GM12878 (cell line): Measurements from ENCODE around the gene GLA. TPM values are rescaled to one million over a fixed set of nuclear protein-coding genes. Genes with fewer than 3 reads are reported as not detected.

ENCODE experiments used
- BCL11A ChIP-seq: IDR thresholded peaks from 2 replicates; pipeline ENCODE4 v1.6.1; 2011; ENCODE audit warnings: low read depth, low read length
- CBX3 ChIP-seq: fragments of 200-600 bp; sonication (generic); IDR thresholded peaks from 2 replicates; pipeline ENCODE4 v1.6.1; 2016; ENCODE audit warnings: low read depth, borderline replicate concordance
- CHD1 ChIP-seq: IDR thresholded peaks from 2 replicates; pipeline ENCODE4 v1.6.1; 2012; ENCODE audit warnings: low read depth, low read length, improper control_type of control experiment
- FOXK2 ChIP-seq: fragments of 450-650 bp; IDR thresholded peaks from 2 replicates; pipeline ENCODE4 v1.6.1; 2017; ENCODE audit warnings: mild to moderate bottlenecking, moderate library complexity
- HDAC2 ChIP-seq: fragments of 200-600 bp; sonication (generic); IDR thresholded peaks from 2 replicates; pipeline ENCODE4 v1.6.1; 2017
- LARP7 ChIP-seq: fragments of 450-650 bp; IDR thresholded peaks from 2 replicates; pipeline ENCODE4 v1.6.1; 2017; ENCODE audit warnings: mild to moderate bottlenecking
- MYB ChIP-seq: fragments of 150-350 bp; IDR thresholded peaks from 2 replicates; pipeline ENCODE4 v1.6.1; 2014; ENCODE audit warnings: mild to moderate bottlenecking, low read depth, low read length, borderline replicate concordance
- NBN ChIP-seq: fragments of 450-650 bp; IDR thresholded peaks from 2 replicates; pipeline ENCODE4 v1.6.1; 2016
- POLR2AphosphoS2 ChIP-seq: IDR thresholded peaks from 2 replicates; pipeline ENCODE4 v1.6.1; 2011; ENCODE audit warnings: low read depth, mild to moderate bottlenecking, low read length, improper control_type of control experiment, moderate library complexity
- POLR2AphosphoS5 ChIP-seq: IDR thresholded peaks from 2 replicates; pipeline ENCODE4 v1.6.1; 2011; ENCODE audit warnings: mild to moderate bottlenecking, low read length, inconsistent platforms
- RELA ChIP-seq: fragments of 450-650 bp; IDR thresholded peaks from 2 replicates; pipeline ENCODE4 v1.8.0; 2014; ENCODE audit warnings: borderline replicate concordance; ENCODE audit not compliant: partially characterized antibody
- STAT3 ChIP-seq: IDR thresholded peaks from 2 replicates; pipeline ENCODE4 v1.6.1; 2011; ENCODE audit warnings: low read depth, low read length, improper control_type of control experiment
- SUPT20H ChIP-seq: IDR thresholded peaks from 2 replicates; pipeline ENCODE4 v1.6.1; 2011; ENCODE audit warnings: low read depth, mild to moderate bottlenecking, low read length, moderate library complexity, borderline replicate concordance; ENCODE audit not compliant: control insufficient read depth
- TARDBP ChIP-seq: IDR thresholded peaks from 2 replicates; pipeline ENCODE4 v1.6.1; 2016; ENCODE audit warnings: borderline replicate concordance
- ZBED1 ChIP-seq: IDR thresholded peaks from 2 replicates; pipeline ENCODE4 v1.6.1; 2016; ENCODE audit warnings: borderline replicate concordance
- ZBTB33 ChIP-seq: fragments of 450-650 bp; IDR thresholded peaks from 2 replicates; pipeline ENCODE4 v1.6.1; 2017; ENCODE audit warnings: mild to moderate bottlenecking
- ZNF217 ChIP-seq: fragments of 450-650 bp; IDR thresholded peaks from 2 replicates; pipeline ENCODE4 v1.6.1; 2017; ENCODE audit warnings: antibody characterized with exemption, mild to moderate bottlenecking
- polyA plus RNA-seq, 11 experiments: library from polyadenylated mRNA; depleted of rRNA in 4 of 11; unstranded in 6 of 11; stranded (reverse) in 5 of 11; fragments of >200 nt; fragmentation: Nextera tagmentation in 4 of 11; fragmentation: Illumina TruSeq in 1 of 11; extraction: Ambion mirVana in 4 of 11; extraction: Trizol in 1 of 11; gene quantifications; 1 replicate in 1 of 11; 2 replicates in 10 of 11; pipeline versions ENCODE4 v1.2.1 to v1.2.3, GENCODE V29; 2011 to 2016; ENCODE audit warnings: inconsistent platforms in 2 of 11, missing spikeins in 2 of 11, low read depth in 1 of 11
- total RNA-seq, 4 experiments: library from RNA; depleted of rRNA in 3 of 4; stranded (reverse); fragments of >200 nt in 3 of 4; fragmentation: Illumina TruSeq in 1 of 4; extraction: Trizol in 1 of 4; gene quantifications; 2 replicates each; pipeline versions ENCODE4 v1.2.1 to v1.2.3, GENCODE V29; 2013 to 2021
- TF ChIP-seq, protein P1 (sequence below): IDR thresholded peaks from 2 replicates; pipeline ENCODE4 v1.6.1; 2012; ENCODE audit warnings: low read length, inconsistent platforms
- TF ChIP-seq, protein P2 (sequence below): IDR thresholded peaks from 2 replicates; pipeline ENCODE4 v1.6.1; 2012; ENCODE audit warnings: low read depth, low read length, improper control_type of control experiment
- TF ChIP-seq, protein P3 (sequence below), 3 experiments: IDR thresholded peaks in 2 of 3; conservative IDR thresholded peaks in 1 of 3; 2 replicates each; pipeline ENCODE4 v1.5.1; 2011; ENCODE audit warnings: low read depth in 3 of 3, low read length in 3 of 3, mild to moderate bottlenecking in 3 of 3, control low read depth in 2 of 3, moderate library complexity in 2 of 3, inconsistent platforms in 1 of 3, mixed read lengths in 1 of 3; ENCODE audit not compliant: control insufficient read depth in 2 of 3, insufficient read depth in 1 of 3; ENCODE audit errors: extremely low read depth in 1 of 3
- TF ChIP-seq, protein P4 (sequence below): fragments of 450-650 bp; IDR thresholded peaks from 2 replicates; pipeline ENCODE4 v1.6.1; 2017; ENCODE audit warnings: mild to moderate bottlenecking, moderate library complexity

Gene GLA
- total and polyA plus RNA-seq, 10 of the 15 experiments (the other 5 are each of a cell fraction or from before 2014, with no cell fraction given) = 23.8 to 66.4 (median 29.1) TPM

DNA sequence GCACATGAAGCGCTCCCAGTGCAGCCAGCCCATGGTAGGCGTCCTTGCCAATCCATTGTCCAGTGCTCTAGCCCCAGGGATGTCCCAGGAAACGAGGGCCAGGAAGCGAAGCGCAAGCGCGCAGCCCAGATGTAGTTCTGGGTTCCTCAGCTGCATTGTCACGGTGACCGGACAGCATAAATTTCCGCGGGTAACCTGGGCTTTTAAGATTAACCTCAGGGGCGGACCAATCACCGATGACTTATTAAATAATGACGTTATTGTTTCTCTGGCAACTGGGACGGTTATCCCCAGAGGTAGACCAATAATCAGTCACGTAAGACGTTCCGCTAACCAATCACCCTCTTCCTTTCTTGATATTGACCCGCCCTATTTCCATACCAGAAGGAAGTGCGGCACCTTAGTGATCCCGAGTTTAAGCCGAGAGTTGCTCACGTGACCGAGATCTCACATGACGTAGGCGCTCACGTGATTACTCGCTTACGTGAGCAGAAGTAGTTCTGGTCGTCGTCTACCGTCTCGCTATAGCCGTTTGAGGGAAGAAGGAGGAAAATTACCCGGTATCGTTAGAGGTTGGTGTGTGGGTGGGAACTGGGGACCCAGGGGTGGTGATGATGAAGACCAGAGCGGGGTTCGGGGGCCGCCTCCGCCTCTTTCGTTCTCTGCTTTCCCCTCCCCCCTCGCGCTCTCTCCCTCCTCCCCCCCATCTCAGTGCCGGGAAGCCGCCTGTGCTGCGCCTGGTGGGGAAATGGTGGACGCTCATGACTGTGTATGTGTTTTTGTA, at the start of gene GLA, which contains the start of gene HNRNPH2 (continued):
- TF ChIP-seq, protein P1, sequence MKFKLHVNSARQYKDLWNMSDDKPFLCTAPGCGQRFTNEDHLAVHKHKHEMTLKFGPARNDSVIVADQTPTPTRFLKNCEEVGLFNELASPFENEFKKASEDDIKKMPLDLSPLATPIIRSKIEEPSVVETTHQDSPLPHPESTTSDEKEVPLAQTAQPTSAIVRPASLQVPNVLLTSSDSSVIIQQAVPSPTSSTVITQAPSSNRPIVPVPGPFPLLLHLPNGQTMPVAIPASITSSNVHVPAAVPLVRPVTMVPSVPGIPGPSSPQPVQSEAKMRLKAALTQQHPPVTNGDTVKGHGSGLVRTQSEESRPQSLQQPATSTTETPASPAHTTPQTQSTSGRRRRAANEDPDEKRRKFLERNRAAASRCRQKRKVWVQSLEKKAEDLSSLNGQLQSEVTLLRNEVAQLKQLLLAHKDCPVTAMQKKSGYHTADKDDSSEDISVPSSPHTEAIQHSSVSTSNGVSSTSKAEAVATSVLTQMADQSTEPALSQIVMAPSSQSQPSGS = no peak; the same call in 1 of the 2 replicates
- TF ChIP-seq, protein P2, sequence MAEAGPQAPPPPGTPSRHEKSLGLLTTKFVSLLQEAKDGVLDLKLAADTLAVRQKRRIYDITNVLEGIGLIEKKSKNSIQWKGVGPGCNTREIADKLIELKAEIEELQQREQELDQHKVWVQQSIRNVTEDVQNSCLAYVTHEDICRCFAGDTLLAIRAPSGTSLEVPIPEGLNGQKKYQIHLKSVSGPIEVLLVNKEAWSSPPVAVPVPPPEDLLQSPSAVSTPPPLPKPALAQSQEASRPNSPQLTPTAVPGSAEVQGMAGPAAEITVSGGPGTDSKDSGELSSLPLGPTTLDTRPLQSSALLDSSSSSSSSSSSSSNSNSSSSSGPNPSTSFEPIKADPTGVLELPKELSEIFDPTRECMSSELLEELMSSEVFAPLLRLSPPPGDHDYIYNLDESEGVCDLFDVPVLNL = no peak
- TF ChIP-seq BCL11A (no peak), LARP7 (no peak), POLR2AphosphoS5 (peak; percentile 81), NBN (peak; percentile 97), MYB (no peak), SUPT20H (no peak), ZBED1 (no peak), CHD1 (0 out of 2 replicates have a peak, but pooled peaks have one; percentile 69), RELA (peak; percentile 84), CBX3 (no peak), FOXK2 (no peak), POLR2AphosphoS2 (no peak), HDAC2 (no peak), STAT3 (0 out of 2 replicates have a peak, but pooled peaks have one; percentile 43), ZBTB33 (no peak), ZNF217 (no peak), TARDBP (no peak)
- TF ChIP-seq, protein P3, sequence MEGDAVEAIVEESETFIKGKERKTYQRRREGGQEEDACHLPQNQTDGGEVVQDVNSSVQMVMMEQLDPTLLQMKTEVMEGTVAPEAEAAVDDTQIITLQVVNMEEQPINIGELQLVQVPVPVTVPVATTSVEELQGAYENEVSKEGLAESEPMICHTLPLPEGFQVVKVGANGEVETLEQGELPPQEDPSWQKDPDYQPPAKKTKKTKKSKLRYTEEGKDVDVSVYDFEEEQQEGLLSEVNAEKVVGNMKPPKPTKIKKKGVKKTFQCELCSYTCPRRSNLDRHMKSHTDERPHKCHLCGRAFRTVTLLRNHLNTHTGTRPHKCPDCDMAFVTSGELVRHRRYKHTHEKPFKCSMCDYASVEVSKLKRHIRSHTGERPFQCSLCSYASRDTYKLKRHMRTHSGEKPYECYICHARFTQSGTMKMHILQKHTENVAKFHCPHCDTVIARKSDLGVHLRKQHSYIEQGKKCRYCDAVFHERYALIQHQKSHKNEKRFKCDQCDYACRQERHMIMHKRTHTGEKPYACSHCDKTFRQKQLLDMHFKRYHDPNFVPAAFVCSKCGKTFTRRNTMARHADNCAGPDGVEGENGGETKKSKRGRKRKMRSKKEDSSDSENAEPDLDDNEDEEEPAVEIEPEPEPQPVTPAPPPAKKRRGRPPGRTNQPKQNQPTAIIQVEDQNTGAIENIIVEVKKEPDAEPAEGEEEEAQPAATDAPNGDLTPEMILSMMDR (IDR thresholded peaks at IDR 0.05 in 2 of 3, conservative IDR thresholded peaks at IDR 0.05 in 1 of 3; ENCODE audit: control insufficient read depth in 2 of 3, extremely low read depth in 1 of 3, insufficient read depth in 1 of 3, low read depth in 3 of 3, low read length in 3 of 3) = no peak
- TF ChIP-seq, protein P4, sequence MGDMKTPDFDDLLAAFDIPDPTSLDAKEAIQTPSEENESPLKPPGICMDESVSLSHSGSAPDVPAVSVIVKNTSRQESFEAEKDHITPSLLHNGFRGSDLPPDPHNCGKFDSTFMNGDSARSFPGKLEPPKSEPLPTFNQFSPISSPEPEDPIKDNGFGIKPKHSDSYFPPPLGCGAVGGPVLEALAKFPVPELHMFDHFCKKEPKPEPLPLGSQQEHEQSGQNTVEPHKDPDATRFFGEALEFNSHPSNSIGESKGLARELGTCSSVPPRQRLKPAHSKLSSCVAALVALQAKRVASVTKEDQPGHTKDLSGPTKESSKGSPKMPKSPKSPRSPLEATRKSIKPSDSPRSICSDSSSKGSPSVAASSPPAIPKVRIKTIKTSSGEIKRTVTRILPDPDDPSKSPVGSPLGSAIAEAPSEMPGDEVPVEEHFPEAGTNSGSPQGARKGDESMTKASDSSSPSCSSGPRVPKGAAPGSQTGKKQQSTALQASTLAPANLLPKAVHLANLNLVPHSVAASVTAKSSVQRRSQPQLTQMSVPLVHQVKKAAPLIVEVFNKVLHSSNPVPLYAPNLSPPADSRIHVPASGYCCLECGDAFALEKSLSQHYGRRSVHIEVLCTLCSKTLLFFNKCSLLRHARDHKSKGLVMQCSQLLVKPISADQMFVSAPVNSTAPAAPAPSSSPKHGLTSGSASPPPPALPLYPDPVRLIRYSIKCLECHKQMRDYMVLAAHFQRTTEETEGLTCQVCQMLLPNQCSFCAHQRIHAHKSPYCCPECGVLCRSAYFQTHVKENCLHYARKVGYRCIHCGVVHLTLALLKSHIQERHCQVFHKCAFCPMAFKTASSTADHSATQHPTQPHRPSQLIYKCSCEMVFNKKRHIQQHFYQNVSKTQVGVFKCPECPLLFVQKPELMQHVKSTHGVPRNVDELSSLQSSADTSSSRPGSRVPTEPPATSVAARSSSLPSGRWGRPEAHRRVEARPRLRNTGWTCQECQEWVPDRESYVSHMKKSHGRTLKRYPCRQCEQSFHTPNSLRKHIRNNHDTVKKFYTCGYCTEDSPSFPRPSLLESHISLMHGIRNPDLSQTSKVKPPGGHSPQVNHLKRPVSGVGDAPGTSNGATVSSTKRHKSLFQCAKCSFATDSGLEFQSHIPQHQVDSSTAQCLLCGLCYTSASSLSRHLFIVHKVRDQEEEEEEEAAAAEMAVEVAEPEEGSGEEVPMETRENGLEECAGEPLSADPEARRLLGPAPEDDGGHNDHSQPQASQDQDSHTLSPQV = no peak
